ENCODE data around the gene HOXA4.

Gene HOXA4

GRCh38 chr7:27095050-27095896 lies 35.3 kb downstream of the HOXA4 start:
- DNase-seq (ENCODE audit: low read depth in 2 of 3, low spot score in 1 of 3): no peak

DNA sequence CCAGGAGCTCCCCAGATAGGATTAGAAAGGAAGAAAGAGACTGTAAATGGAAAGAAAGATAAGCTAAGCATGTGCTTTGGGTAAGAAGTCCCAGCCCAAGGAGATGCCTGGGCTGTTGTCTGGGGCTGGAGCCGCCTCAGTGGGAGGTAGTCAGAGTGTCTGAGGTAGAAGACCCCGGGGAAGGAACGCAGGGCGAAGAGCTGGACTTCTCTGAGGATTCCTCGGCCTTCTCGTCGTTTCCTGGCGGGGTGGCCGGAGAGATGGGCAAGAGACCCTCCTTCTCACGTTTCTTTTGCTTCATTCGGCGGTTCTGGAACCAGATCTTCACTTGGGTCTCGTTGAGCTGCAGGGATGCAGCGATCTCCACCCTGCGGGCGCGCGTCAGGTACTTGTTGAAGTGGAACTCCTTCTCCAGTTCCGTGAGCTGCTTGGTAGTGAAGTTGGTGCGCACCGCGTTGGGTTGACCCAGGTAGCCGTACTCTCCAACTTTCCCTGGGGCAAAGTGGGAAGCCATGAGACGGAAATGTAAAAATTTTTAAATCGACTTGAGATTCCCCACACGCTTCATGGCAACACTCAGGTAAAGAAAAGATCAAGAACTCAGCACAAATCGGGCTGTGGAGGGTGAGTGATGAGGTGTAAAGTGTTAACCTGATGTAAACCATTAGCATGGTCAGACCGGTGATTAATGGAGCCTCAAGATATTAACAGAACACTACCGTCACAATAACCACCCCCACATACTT lies 36.1 kb downstream of the HOXA4 start:
- DNase-seq (ENCODE audit: low read depth in 2 of 3, low spot score in 1 of 3): no peak

DNA sequence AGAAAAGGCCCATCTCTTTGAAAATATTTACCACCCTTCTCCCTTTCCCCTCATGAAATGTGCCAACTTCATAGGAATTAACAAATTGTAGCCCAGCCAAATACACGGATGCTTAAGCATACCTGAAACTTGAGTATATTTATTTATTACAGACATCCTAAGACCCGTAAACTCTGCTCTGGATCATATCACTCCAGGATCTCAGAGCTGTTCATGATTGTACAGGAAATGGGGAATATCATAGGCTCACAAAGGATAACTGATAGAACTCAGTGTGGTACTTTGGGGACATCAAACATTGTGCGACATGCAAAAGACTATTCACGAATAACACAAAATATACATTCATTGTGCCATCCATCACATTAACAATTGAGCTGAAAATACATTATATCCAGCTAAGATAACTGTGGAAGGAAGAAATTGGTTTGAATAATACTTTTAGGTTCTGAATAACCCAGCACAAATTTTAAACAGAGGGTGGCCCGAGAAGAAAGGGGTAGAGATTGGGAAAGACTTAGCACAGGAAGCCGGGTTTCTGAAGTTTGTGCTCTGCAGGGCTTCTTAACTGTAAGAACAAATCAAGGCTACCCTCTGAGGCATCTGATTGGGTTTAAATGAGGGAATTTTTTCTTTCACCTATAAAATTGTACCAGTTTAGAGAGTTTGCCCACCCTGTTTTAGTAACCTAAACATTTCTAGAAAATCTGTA lies 37.2 kb downstream of the HOXA4 start:
- no peak for DNase-seq (ENCODE audit: low read depth in 2 of 3, low spot score in 1 of 3)

DNA sequence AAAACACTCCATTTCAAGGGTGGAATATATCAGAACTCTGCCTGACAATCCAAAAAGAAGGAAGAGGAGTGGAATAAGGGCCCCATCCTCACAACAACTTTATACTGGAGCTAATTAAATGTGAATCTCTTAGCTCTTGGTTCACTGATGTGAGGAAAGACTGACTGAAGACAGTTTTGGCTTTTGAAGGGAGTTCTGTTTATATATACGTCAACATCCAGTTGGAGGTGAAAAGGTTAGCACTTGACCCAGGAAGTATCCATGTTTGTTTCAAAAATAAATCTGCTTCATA lies 37.8 kb downstream of the HOXA4 start:
- DNase-seq (ENCODE audit: low read depth in 2 of 3, low spot score in 1 of 3): no peak

GRCh38 chr7:27091941-27092818 lies 38.4 kb downstream of the HOXA4 start:
- DNase-seq (ENCODE audit: low read depth in 2 of 3, low spot score in 1 of 3): no peak

GRCh38 chr7:27091105-27091504 lies 39.5 kb downstream of the HOXA4 start:
- DNase-seq (ENCODE audit: low read depth in 2 of 3, low spot score in 1 of 3): no peak

GRCh38 chr7:27088002-27088922 lies 42.3 kb downstream of the HOXA4 start:
- no peak for DNase-seq (ENCODE audit: low read depth in 2 of 3, low spot score in 1 of 3)

- DNase-seq (ENCODE audit: low read depth in 2 of 3, low spot score in 1 of 3): no peak
Measured at GRCh38 chr7:27083646-27084045, 46.9 kb downstream of the HOXA4 start.

GRCh38 chr7:27082171-27082570 lies 48.4 kb downstream of the HOXA4 start:
- no peak for DNase-seq (ENCODE audit: low read depth in 2 of 3, low spot score in 1 of 3)

DNA sequence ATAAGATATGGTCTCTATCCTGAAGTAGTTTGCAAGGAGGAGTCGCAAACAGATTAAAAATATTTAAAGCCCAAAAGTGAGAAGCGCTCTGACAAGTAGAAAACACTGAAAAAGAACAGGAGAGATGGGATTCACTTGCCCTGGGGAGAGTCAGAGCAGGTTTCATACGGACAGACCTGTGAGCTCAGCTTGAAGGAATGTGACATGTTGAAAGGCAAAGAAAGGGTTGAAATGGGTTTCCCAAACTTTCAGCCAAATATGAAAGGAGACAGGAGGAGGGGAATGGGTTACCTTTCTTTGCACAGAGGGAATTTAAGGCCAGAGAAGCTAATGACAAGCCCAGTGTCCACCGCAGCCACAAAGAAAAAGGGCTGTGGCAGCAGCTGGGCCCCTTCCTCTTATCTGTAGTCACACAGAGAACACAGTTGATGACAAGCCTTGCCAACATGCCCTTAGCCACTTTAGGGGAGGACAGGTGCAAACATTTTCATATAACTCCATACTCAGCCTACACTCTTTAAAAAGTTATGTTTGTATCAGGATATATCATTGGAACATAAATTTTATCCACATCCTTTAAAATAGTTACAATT lies 49.6 kb downstream of the HOXA4 start:
- DNase-seq (ENCODE audit: low read depth in 2 of 3, low spot score in 1 of 3): no peak

DNA sequence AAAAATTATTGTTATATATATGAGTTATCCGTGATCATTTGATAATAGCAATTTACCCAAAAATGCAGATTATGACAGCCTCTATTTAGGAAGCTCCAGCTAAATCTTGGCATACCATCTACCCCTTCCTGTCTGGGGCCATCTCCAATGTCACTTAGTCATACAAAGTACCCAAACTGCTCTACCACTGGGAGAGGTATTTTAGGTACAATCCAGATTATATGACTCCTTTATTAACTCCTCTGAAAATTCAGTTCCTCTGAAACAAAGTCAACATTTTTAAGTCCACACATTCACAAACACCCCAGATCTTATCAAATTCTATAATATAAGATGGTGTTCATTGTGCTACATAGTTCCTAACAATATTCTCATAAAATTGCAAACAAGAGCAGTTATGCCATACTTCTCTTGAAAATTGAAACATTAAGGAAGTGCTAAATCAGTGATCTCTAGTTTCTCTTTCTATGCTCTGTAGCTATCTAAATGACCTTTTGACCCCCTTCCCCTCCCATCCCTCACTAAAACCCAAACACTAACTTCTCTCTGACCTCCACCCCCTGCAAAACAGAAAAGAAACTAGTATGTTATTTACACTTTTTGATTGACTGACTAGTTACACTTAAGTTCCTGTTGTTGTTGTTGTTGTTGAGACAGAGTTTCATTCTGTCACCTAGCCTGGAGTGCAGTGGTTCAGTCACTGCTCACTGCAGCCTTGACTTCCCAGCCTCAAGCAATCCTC lies 51.2 kb downstream of the HOXA4 start:
- DNase-seq (ENCODE audit: low read depth in 2 of 3, low spot score in 1 of 3): no peak

DNA sequence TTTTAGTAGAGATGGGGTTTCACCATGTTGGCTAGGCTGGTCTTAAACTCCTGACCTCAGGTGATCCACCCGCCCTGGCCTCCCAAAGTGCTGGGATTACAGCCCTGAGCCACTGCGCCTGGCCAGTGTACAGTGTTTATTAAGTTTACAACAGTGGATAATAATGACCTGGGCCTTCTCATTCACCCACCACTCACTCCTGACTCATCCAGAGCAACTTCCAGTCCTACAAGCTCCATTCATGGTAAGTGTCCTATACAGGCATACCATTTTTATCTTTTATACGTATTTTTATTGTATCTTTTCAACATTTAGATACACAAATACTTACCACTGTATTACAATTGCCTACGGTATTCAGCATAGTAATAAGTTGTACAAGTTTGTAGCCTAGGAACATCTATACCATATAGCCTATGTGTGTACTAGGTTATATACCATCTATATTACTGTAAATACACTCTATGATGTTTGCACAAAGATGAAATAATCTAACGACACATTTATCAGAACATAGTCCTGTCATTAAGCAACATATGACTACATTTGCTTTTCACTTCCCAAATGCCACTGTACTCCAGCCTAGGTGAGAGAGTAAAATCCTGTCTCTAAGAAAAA lies 51.8 kb downstream of the HOXA4 start:
- no peak for DNase-seq (ENCODE audit: low read depth in 2 of 3, low spot score in 1 of 3)
